Stimulated activated CD8-positive, alpha-beta memory T cell treated with anti-CD3 and anti-CD28 coated beads, Interleukin-15, amount 100 ng/mL, for 4 hours (primary cell): Measurements from ENCODE around the gene DNAH9.

Experiments used
- DNase-seq, 2 donors: peaks; one replicate each; pipeline ENCODE4 v3.0.0-alpha.2; 2020; ENCODE audit warnings: low read depth in 2 of 2

DNAH9 gene

GRCh38 chr17:11598274-11599221 is at the start of gene DNAH9:
TSS of gene DNAH9 (plus strand) at chr17:11598470. CDS start at chr17:11598499, 29 bp downstream.
- no peak for DNase-seq

- no peak for DNase-seq
Measured at GRCh38 chr17:11550431-11550830, 47.8 kb upstream of the DNAH9 start.

GRCh38 chr17:11551442-11551841 is 46.8 kb upstream of the DNAH9 start:
- no peak for DNase-seq

- no peak for DNase-seq
Measured at GRCh38 chr17:11553135-11553534, 45.1 kb upstream of the DNAH9 start.

- DNase-seq: no peak
Measured at GRCh38 chr17:11554042-11554441, 44.2 kb upstream of the DNAH9 start.

- no peak for DNase-seq
Measured at GRCh38 chr17:11554542-11554941, 43.7 kb upstream of the DNAH9 start.

GRCh38 chr17:11555530-11555929 is 42.7 kb upstream of the DNAH9 start:
- no peak for DNase-seq

- no peak for DNase-seq
Measured at GRCh38 chr17:11557727-11558452, 40.4 kb upstream of the DNAH9 start.

GRCh38 chr17:11558681-11559234 is 39.5 kb upstream of the DNAH9 start:
- DNase-seq: no peak

- DNase-seq: no peak
Measured at GRCh38 chr17:11559601-11560000, 38.7 kb upstream of the DNAH9 start.

- DNase-seq: no peak
Measured at GRCh38 chr17:11561281-11561680, 37.0 kb upstream of the DNAH9 start.

- DNase-seq: no peak
Measured at GRCh38 chr17:11561702-11562101, 36.6 kb upstream of the DNAH9 start.

- no peak for DNase-seq
Measured at GRCh38 chr17:11564589-11565380, 33.5 kb upstream of the DNAH9 start.

GRCh38 chr17:11565591-11565990 is 32.7 kb upstream of the DNAH9 start:
- no peak for DNase-seq

- no peak for DNase-seq
Measured at GRCh38 chr17:11578998-11579397, 19.3 kb upstream of the DNAH9 start.

GRCh38 chr17:11580677-11581076 is 17.6 kb upstream of the DNAH9 start:
- DNase-seq: no peak

GRCh38 chr17:11582217-11582616 is 16.1 kb upstream of the DNAH9 start:
- DNase-seq: no peak

- no peak for DNase-seq
Measured at GRCh38 chr17:11583306-11583992, 14.8 kb upstream of the DNAH9 start.

- no peak for DNase-seq
Measured at GRCh38 chr17:11589716-11590115, 8.6 kb upstream of the DNAH9 start.

- no peak for DNase-seq
Measured at GRCh38 chr17:11601661-11602060, 3.4 kb downstream of the DNAH9 start.

GRCh38 chr17:11608396-11608795 is 10.1 kb downstream of the DNAH9 start:
- DNase-seq: no peak
